Renal cortex interstitium (tissue), 11 donors: ENCODE data around the gene ADPRHL1. TPM values are rescaled to one million over a fixed set of nuclear protein-coding genes. Genes with fewer than 3 reads are reported as not detected.
"Not testable (repeated sequence)": the region's sequence is repeated elsewhere in the genome, so short reads cannot be mapped to it uniquely, and the experiment has no call there.

Experiments
- DNase-seq, 11 donors: peaks; one replicate each; pipeline ENCODE4 v3.0.0-alpha.2; 2013; ENCODE audit warnings: low read depth in 9 of 11, low spot score in 4 of 11; ENCODE audit errors: extremely low read depth in 1 of 11
- polyA plus RNA-seq, 3 donors: library from polyadenylated mRNA; unstranded; fragments of 120-200 nt; gene quantifications; one replicate each; pipeline ENCODE4 v1.2.1, GENCODE V29; 2013; ENCODE audit not compliant: insufficient read length in 3 of 3

ADPRHL1 gene
- polyA plus RNA-seq, 3 donors: 4.1 to 5.2 (median 4.4) TPM

DNA sequence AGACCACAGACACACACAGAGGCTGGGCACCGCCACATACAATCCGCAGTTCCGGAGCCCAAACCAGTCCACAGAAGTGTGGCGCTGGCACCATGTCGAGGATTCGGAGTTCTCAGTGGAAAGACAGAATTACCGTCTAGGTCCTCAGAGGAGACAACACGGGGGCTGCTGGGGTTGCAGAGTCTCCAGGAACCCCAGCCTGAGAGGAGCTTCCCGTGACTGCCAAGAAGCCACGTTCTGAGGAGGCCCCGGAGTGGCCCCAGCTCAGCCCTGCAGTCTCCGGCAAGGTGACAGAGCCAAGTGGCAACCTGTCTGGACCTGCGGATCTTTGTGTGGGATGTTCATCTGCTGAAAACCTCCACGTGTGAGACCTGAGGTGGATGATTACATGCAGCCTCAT lies 7.3 kb upstream of the ADPRHL1 start:
- DNase-seq: no peak

DNA sequence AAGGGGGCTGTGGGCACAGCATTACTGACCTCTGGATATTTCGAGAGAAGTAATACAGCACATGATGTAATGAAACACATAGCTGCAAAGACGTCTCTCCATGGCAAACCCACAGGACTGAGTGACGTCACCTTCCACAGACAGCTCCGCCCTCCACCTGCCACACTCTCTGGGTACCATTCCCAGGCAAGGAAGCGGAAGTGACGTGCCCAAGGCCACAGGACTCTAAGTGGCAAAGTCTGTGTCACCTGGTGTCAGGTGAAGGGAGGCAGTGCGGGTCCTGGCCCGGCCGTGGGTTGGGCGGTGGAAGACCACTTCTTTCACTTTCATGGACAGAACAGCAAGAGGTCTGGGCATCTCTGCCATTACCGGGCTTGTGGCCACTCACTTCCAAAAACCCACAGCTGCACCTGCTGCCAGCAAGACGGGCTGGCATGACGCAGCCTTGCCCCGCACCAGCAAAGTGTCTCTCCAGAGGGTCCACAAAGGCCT lies 6.8 kb upstream of the ADPRHL1 start:
- no peak for DNase-seq

DNA sequence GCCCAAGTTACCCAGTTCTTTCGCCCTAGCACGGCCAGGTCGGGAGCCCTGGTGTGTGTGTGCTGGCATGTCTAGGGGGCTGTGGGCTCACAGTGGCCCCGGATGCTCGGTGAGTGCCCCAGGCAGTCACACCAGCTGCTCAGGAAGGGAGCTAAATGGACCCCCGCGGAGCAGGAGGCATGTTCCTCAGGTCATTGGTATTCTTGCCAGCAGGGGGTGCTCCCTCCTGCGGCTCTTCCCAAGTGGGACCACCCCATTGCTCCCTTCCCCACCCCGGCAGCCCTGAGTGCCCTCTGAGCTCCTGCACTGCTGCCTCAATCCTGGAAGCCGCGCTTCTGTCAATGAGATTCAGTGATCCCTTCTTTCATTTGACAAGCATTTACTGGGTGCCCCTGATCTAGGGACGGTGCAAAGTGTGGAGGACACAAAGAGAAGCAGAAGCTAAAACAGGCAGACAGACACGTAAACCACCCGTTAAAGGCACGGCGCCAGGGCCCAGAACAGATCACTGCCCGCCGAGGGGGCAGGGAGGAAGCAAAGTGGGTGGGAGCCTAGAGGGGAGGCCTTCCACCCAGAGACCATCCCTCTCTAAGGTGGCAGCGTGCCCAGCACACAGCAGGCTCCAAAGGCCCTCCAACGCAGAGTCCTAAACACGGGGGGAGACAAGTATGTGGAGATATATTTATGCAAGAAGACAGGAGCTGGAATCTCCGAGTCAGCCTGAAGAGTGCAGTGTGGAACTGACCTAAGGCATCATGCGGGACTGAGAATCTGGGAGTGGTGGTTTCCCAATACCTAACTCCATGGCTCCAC lies 5.2 kb upstream of the ADPRHL1 start:
- DNase-seq: no peak

DNA sequence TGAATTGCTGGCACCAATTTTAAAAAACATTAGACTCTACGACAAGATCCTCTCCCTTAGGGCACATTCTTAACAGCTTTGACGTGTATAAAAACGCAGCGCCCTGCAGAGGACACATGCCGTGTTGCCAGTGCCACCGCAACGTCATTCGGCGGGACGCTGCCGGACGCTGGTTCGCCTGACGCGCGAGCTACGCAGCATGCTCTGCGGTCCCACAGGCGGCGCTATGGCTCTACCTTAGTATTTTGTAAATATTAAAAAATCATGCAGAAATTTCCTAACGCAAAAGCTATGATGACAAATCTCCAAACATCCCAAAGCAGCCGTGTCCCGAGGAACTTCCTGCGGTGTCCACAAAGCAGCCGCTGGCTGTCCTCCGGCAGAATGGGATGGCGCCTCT lies 4.2 kb upstream of the ADPRHL1 start:
- no peak for DNase-seq

DNA sequence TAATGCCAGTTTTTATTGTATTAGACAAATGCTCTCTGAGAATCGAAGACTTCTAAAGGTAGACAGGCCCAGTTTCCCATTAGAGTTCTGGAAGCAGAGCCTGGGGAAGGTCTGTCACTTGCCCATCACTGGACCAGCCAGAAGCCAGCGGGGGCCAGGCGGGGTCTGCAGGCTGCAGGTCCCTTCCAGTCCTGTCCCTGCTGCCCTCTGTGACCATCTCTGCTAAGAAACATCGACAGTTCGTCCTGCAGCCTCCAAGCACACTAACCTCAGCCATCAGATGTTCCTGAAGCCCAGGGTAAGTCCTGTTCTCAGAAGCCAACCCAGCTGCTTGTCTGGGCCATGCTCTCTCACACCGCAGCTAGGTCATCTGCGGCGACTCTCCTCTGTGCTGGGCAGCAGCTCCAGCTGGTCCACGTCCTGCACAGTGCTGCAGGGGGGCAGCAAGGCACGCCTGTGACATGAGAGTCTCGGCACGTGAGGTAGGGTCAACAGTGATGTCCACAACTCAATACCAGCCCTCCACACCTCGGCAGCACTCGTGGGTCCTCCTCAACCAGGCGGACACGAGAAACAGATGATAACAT lies 2.9 kb upstream of the ADPRHL1 start:
- no peak for DNase-seq

DNA sequence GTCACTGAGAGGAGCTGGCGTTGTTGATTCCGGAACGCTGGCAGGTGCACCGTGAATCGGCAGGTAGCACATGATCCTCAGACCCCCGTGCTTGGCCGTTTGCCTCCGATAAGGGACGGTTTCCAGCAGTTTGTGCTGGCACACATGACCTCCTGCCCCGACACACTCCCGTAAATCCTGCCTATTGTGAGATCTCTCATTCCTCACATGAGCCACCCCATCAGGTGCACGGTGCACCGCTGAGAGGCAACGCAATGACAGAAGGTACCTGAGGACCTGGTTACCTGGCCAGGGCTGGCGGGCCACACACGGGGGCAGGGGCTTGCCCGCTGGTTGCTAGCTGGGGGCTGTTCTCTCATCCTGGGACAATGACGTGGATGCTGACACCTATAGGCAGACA lies 2.1 kb upstream of the ADPRHL1 start:
- no peak for DNase-seq

DNA sequence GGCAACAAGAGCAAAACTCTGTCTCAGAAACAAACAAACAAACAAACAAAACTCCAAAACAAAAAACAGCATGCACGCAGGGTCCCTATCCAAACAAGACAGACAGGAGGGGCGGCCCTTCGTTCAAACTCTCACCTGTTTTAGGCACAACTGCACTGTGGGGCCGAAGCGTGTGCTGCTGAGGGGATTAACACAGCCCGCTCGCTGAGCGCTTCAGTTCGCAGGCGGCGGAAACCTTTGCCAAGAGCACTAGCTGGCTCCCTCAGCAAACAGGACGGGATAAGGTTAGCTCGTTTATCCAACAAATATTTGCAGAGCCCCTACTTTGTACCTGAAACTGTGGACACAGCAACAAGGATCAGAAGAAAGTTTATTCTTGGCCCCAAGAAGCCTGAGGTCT lies 1.6 kb upstream of the ADPRHL1 start:
- DNase-seq: no peak

DNA sequence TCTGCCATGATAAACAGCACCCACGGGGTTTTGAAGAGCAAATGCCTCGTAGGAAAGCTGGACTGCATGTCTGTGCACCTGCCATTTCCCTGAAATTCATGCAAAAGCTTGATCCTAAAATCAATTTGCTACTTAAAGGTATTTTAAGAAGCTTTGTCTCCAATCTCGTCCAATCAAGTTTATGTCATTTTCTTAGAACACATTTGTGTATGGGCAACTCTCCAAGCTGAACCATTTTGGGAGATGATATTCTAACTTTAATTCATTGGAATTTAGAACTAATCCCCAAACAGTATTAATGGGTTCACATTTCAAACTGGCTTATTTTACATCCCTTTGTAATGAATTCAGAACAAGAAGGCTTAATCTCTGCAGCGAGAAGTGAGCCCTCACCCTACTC lies 822 bp downstream of the ADPRHL1 start:
- no peak for DNase-seq

DNA sequence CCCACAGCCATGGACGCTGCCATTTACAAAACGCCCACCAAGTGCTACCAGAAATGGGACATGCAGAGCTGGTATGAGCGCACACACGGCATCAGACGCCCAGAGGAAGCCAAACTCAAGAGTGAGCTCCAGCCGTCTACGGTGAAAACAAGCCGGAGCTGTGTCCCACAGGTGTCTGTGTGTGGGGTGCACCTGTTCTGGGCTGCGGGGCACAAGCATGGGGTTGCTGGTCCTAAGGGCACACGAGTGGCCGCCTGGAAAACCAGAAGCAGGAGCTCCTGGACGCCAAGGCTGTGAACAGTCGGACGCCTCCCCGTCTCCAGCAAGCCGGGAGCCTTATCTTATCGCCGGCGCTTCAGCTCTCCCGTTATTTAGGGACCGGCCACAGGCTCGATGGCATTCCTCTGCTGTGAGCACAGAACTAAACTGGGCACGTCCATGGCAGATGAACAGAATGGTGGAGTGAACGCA lies 1.3 kb downstream of the ADPRHL1 start:
- no peak for DNase-seq

DNA sequence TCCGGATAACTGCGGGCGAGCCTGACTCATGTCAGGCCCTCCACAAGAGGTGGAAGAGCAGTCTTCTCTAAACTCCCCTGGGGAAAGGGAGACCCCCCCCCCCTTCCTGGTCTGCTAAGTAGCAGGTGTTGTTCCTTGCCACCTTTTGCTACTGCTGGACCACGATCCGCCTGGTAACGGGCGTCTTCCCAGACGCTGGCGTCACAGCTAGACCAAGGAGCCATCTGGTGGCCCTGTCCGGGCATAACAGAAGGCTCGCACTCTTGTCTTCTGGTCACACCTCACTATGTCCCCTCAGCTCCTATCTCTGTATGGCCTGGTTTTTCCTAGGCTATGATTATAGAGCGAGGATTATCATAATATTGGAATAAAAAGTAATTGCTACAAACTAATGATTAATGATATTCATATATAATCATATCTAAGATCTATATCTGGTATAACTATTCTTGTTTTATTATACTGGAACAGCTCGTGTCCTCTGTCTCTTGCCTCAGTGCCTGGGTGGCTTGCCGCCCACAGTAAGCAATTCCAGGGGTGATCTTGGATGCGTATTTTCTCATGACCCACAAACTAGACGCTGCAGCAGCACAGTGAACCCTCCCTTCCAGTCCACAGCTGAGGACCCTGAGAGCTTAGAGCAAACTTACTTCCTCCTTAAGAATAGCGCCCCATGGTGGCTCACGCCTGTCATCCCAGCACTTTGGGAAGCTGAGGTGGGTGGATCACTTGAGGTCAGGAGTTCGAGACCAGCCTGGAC lies 2.2 kb downstream of the ADPRHL1 start:
- not testable (repeated sequence) for DNase-seq

DNA sequence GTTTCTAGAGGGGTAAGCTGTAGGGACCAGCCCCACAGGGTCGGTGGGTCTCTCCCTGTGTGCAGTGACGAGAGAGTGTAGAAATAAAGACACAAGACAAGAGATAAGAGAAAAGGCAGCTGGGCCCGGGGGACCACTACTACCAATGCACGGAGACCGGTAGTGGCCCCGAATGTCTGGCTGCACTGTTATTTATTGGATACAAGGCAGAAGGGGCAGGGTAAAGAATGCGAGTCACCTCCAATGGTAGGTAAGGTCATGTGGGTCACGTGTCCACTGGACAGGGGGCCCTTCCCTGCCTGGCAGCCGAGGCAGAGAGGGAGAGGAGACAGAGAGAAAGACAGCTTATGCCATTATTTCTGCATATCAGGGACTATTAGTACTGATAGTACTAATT lies 2.9 kb downstream of the ADPRHL1 start:
- DNase-seq: not testable (repeated sequence)

DNA sequence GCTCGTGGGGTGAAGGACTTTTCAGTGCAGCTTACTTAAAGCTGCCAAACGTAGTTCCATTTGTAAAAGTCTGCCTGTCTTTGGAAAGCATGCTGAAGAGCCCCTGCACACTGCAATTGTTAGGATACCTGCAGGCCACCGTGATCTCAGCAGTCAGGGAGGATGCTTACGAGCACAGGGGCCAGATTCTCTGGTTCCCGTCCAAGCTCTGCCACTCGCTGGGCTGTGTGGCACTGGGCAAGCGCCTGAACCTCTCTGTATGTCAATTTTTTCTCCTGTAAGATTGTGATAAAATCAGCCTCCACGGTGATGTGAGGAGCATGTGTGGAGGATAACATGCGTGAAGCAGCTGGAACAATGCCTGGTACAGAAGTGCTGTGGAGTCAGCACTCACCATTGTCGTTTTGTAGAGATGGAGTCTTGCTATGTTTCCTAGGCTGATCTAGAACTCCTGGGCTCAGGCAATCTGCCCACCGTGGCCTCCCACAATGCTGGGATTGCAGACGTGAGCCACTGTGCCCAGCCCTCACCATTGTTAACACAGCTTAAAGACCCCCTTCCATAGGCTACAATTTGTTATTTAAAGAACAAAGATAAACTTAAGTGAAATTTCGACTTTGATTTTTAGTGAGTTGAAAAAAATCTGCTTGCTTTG lies 3.5 kb downstream of the ADPRHL1 start:
- no peak for DNase-seq

DNA sequence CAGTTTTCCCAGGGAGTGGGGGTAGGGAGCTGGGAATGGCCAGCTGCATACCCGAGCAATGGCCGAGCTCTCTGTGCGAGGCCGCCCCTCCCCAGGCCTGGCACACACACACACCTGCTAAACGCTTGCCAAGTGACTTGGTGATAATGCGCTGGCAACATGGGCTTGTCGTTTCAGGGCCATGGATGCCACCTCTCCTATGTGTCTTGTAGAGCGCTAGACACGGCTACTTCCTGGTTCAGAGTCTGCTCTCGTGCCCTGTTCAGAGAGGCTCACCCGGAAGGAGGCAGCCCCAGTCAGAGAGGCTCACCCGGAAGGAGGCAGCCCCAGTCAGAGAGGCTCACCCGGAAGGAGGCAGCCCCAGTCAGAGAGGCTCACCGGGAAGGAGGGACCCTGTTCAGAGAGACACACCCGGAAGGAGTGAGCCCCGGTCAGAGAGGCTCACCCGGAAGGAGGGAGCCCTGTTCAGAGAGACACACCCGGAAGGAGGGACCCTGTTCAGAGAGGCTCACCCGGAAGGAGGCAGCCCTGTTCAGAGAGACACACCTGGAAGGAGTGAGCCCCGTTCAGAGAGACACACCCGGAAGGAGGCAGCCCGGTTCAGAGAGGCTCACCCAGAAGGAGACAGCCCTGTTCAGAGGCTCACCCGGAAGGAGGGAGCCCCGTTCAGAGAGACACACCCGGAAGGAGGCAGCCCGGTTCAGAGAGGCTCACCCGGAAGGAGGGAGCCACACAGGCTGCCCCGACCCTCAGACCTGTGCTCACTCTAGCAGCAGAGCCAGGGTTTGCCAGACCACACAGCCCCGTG lies 4.2 kb downstream of the ADPRHL1 start:
- DNase-seq: no peak

DNA sequence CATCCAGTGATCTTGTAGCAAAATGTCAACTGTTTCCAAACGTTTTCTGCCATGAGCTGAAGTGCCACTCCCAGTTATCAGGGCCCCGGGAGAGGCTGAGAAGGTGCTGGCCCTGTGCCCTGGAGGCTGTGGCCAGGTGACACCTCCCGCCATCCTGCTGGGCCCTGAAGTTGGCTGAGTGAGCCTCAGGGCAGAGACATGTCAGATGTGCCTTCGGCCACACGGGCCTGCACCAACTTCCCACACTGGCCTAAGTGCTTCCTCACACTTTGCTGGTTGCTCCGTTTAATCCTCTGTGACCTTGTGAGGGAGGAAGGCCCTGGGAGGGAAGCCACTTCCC lies 4.8 kb downstream of the ADPRHL1 start:
- DNase-seq: no peak

DNA sequence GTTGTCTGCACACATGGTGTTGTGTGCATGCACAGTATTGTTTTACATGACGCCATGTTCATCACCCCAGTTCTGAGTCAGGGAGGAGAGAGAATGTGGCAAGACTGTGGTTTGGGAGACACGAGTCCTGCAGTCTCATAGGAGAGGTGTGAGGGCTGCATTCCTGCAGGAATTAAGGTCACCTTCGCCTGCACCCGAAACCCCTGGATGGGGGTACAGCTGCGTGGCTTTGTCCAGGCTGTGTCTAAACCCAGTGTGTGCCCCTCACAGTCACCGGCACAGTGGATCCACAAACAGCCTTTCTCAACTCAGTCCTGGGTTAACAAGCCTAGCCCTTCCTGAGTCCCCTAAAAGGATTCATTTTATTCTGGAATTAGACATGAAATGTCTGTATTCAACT lies 5.7 kb downstream of the ADPRHL1 start:
- no peak for DNase-seq

DNA sequence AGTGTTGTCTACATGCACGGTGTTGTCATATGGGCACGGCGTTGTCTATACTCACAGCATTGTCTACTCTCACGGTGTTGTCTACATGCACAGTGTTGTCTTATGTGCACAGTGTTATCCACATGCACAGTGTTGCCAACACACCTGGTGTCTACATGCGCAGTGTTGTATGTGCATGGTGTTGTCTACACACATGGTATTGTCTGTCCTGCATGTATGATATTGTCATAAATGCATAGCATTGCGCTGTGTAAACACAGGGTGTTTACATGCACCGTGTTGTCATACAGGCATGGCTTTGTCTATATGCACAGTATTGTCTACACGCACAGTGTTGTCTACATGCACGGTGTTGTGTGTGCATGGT lies 6.8 kb downstream of the ADPRHL1 start:
- DNase-seq: no peak

DNA sequence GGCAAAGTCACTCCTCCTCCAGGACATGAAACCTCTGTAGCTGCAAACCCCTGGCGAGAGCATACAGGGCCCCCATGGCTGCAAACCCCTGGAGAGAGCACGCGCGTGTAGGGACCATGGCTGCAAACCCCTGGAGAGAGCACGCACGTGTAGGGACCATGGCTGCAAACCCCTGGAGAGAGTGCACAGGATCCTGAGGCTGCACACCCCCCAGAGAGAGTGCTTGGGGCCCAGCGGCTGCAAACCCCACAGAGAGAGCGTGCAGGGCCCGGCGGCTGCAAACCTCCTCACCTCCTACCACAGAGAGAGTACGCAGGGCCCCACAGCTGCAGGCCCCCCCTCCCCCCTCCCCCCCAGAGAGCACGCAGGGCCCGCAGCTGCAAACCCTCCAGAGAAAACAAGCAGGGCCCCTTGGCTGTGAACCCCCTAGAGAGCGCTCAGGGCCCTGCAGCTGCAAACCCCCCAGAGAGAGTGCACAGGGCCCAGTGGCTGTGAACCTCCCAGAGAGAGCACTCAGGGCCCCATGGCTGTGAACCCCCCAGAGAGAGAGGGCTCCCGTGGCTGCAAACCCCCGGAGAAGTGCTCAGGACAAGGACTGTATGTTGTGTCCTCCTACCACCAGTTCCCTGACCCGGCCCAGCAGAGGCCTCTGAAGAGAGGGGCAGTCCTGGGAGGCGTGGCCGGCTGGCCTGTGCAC lies 7.3 kb downstream of the ADPRHL1 start:
- DNase-seq: no peak

DNA sequence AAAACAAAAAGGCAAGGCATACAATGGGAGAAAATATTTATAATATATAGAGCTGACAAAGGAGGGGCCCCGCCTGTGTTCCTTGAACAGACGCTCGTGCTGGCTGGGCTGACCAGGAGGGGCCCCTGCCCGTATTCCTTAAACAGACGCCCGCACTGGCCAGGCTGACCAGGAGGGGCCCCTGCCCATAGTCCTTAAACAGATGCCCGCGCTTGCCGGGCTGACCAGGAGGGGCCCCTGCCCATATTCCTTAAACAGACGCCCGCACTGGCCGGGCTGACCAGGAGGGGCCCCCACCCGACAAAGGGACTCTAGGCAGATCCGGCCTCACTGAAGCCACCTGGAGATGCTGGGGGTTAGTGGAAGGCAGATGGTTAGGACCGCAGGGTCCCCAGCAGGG lies 9.3 kb downstream of the ADPRHL1 start:
- DNase-seq: no peak
